ENCODE data around the gene PTCD1.

The PTCD1 gene

GRCh38 chr7:99438573-99439480 lies at the start of gene PTCD1, which contains the start of gene CPSF4:
Gene PTCD1 (minus strand): TSS chr7:99438798. CDS start chr7:99435242, 3,556 bp downstream.
Gene CPSF4 (plus strand): TSS chr7:99438943. CDS start chr7:99439083, 140 bp downstream.
- Histone ChIP-seq H3K36me3 (peaks cover 10 to 29% (median 15%) of the 10 kb centered on the region in 3 donors), H3K27ac (peak within 1 kb of the TSS; percentile 88 to 89), H3K4me3 (peak within 1 kb of the TSS; percentile 86 to 99), H3K9me3 (no peaks in the 10 kb centered on the region), H3K27me3 (no peaks in the 10 kb centered on the region), H3K4me1 (peaks cover 0 to 44% (median 35%) of the 10 kb centered on the region in 4 donors)
- intact Hi-C loops (cut with DNase I; ENCODE audit: low total_unique reads): no loop called here
- DNase-seq: peak; percentile 94 to 97
- TF ChIP-seq, protein P1, sequence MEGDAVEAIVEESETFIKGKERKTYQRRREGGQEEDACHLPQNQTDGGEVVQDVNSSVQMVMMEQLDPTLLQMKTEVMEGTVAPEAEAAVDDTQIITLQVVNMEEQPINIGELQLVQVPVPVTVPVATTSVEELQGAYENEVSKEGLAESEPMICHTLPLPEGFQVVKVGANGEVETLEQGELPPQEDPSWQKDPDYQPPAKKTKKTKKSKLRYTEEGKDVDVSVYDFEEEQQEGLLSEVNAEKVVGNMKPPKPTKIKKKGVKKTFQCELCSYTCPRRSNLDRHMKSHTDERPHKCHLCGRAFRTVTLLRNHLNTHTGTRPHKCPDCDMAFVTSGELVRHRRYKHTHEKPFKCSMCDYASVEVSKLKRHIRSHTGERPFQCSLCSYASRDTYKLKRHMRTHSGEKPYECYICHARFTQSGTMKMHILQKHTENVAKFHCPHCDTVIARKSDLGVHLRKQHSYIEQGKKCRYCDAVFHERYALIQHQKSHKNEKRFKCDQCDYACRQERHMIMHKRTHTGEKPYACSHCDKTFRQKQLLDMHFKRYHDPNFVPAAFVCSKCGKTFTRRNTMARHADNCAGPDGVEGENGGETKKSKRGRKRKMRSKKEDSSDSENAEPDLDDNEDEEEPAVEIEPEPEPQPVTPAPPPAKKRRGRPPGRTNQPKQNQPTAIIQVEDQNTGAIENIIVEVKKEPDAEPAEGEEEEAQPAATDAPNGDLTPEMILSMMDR (IDR thresholded peaks at IDR 0.05): no peak

- intact Hi-C loops (cut with DNase I; ENCODE audit: low total_unique reads): no loop called here
- Histone ChIP-seq H3K36me3 (peaks cover 0 to 47% (median 16%) of the 10 kb centered on the region in 3 donors), H3K9me3 (no peaks in the 10 kb centered on the region), H3K27me3 (no peaks in the 10 kb centered on the region), H3K4me3 (no peak overlapping the region), H3K27ac (no peak overlapping the region), H3K4me1 (no peaks in the 10 kb centered on the region)
- TF ChIP-seq, protein P1 (IDR thresholded peaks at IDR 0.05): no peak
- DNase-seq: no peak
Measured at GRCh38 chr7:99485094-99485493, 46.5 kb upstream of the PTCD1 start.

DNA sequence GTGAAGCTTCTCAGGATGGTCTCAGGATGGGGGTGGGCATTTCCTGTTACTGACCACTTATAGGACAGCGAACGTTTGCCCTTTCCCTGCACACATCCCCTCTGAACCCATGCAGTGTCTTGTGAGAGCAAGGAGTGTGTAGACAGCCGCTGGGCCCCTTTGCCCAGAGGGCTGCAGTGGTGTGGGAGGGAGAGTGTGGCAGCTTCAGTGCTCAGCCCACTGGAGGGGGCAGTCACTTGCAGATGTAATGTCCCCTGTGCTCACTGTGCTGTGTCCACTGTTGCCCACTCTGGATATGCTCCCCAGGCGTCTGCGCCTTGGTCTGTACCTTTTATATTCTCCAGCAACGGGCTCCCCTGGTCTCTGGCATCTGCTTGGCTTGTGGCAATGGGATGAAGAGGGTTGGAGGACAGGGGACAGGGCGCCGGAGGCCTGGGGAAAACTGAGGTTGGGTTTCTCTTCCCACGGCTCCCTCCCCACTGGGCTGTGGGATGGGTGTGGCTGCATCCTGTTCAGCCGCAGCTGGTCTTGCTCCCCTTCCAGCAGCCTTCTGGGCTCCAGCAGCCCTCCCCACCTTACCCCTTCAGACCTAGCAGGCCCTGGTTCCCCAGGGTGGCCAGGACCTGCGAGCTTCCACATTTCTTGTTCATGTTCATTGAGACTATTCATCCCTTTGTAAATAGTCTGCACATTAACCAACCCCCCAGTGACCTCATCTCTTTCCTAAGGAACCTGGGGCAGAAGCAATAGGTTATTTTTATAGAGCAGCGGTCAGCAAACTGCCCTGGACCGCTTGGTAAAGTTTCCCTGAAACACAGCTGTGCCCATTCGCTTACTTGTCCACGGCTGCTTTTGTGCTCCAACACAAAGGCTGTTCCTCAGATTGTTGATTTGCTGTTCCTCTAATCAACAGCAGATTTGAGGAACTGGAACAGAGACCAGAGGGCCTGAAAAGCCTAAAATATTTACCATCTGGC lies 40.2 kb upstream of the PTCD1 start:
- peaks cover 0 to 4% (median 3%) of the 10 kb centered on the region in 4 donors for H3K4me1 ChIP-seq
- H3K4me3 ChIP-seq: no peak overlapping the region
- no peak for DNase-seq
- peaks cover 0 to 40% (median 10%) of the 10 kb centered on the region in 3 donors for H3K36me3 ChIP-seq
- no peaks in the 10 kb centered on the region for H3K9me3 ChIP-seq
- intact Hi-C loops (cut with DNase I; ENCODE audit: low total_unique reads): no loop called here
- TF ChIP-seq, protein P1 (IDR thresholded peaks at IDR 0.05): no peak
- no peaks in the 10 kb centered on the region for H3K27me3 ChIP-seq
- no peak overlapping the region for H3K27ac ChIP-seq

GRCh38 chr7:99476107-99476506 lies 37.5 kb upstream of the PTCD1 start:
- Histone ChIP-seq H3K9me3 (no peaks in the 10 kb centered on the region), H3K27me3 (no peaks in the 10 kb centered on the region), H3K4me1 (peaks cover 0 to 11% (median 10%) of the 10 kb centered on the region in 4 donors), H3K27ac (no peak overlapping the region), H3K4me3 (no peak overlapping the region), H3K36me3 (peaks cover 0 to 27% (median 10%) of the 10 kb centered on the region in 3 donors)
- intact Hi-C loops (cut with DNase I; ENCODE audit: low total_unique reads): no loop called here
- DNase-seq: no peak
- TF ChIP-seq, protein P1 (IDR thresholded peaks at IDR 0.05): no peak

DNA sequence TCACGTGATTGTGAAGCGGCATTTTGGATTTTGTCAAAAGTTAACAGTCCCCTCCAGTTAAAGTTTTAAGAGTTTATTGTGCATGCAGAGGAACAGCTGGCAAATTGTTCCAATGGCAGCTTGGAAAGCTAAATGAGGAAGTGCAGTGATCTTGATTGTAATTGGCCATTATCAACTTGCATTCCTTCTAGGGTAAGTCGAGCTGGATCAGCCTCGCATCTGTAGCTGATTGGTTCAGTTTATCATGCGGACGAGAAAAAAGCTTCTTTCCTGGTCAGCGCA lies 34.7 kb upstream of the PTCD1 start:
- Histone ChIP-seq H3K4me3 (peak overlapping the region; percentile 69 to 84), H3K9me3 (no peaks in the 10 kb centered on the region), H3K4me1 (peaks cover 0 to 11% (median 10%) of the 10 kb centered on the region in 4 donors), H3K27ac (peak overlapping the region; percentile 66 to 80), H3K36me3 (peaks cover 0 to 2% (median 0%) of the 10 kb centered on the region in 3 donors), H3K27me3 (no peaks in the 10 kb centered on the region)
- intact Hi-C loops (cut with DNase I; ENCODE audit: low total_unique reads): no loop called here
- no peak for DNase-seq
- TF ChIP-seq, protein P1 (IDR thresholded peaks at IDR 0.05): no peak

Data from tibial artery (tissue), 4 donors.